Bone marrow (tissue), 2 donors: ENCODE results near the gene NMUR1.

Experiments used
- DNase-seq, 2 donors: peaks; one replicate each; lab custom pipeline; 2025; lab: John Stamatoyannopoulos, UW

The NMUR1 gene

DNA sequence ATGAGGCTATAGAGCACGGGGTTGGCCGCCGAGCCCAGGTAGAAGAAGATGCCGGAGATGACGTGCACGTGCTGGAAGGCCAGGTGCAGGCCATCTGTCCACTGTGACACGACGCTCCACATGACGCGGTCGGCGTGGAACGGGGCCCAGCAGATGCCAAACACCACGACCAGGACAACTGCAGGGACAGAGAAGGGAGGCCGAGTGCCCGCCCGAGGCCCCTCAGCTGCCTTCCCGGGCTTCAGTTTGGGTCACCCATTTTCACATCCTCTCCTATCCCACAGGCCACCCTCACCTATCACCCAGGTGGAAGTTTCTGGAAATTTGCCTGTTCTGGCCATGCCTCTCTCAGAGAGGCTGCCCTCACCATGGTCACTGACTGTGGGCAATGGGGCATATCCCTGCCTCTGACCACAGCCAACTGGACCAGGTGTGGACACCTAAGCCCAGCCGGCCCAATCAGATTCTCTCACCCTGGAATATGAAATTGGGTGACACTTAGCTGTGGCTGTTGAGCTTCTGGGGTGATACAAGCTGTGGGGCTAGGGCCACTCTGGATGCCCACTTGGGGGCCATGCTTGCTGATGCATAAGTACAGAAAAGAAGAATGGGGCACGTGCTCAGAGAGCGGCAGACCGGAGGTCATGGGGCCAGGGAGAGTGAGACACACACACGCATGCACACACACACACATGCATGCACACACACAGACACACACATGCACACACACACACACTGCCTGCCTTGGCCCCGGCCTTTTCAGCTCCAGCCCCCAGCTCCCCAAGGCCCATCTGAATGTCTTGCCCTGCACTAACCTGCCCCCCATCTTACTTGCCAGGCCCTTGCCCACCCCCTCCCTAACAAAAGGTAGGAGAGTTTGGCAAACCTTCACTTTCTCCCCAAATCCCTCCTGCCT lies 4.7 kb downstream of the NMUR1 start:
- DNase-seq, result no peak

- no peak for DNase-seq
Measured at GRCh38 chr2:231524477-231525247, 5.6 kb downstream of the NMUR1 start.

DNA sequence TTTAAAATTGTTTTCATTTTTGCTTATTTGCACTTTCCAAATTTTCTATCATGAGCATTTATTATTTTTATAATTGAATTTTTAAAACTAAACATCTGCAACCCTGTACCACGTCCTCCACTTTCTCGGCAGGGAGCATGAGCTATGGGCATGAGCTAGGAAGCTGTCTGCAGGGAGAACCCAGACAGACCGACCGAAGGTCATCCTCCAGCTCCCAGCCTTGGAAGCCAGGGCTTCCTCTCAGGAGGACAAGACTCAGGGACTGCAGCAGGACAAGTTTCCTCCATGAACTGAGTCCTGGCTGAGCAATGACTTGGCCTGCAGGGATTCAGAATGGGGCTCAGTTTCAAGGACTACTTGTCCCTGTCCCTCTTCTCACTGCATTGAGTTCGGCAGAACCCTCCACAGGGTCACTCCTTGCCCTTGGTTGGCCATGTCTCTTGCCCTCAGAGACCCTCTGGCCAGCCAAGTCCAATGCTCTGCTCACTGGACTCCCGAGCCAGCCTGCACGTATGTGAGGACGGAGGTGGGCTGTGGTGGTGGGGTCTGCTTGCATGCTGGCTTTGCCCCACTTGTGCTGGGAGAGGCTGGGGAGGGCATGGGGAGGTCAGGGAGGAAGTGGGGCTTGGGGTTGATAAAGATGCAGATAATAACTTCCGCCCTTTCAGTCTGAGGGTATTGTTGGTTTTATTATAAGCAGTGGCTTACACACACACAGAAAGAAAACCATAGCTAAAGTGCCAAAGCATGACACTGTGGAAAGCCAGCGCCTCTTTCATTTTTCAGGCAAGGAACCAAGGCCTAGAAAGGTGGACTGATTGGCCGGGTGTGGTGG lies 6.6 kb downstream of the NMUR1 start:
- no peak for DNase-seq

GRCh38 chr2:231522418-231523180 lies 7.6 kb downstream of the NMUR1 start:
- no peak for DNase-seq

GRCh38 chr2:231521443-231521842 lies 8.8 kb downstream of the NMUR1 start:
- DNase-seq, result no peak

- no peak for DNase-seq
Measured at GRCh38 chr2:231519975-231520555, 10.2 kb downstream of the NMUR1 start.

GRCh38 chr2:231518771-231519170 lies 11.5 kb downstream of the NMUR1 start:
- DNase-seq, result no peak

DNA sequence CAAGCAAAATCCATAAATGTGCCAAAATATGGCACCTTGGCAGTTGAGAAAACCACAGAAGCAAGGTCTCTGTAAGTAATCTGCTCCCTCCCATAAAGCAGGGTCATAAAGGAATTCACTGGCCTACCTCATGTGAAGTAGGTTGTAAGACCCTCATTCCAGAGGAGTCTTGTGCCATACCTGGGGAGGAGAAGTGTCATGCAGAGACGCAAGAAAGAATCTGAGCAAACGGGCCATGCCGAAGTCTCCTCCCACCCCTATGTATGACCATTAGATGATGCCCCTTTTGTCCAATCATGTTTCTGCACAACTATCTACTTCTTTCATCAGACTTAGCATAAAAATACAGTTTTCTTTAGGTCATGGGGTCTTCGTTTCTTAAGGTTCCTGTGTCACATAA lies 14.6 kb downstream of the NMUR1 start:
- no peak for DNase-seq

DNA sequence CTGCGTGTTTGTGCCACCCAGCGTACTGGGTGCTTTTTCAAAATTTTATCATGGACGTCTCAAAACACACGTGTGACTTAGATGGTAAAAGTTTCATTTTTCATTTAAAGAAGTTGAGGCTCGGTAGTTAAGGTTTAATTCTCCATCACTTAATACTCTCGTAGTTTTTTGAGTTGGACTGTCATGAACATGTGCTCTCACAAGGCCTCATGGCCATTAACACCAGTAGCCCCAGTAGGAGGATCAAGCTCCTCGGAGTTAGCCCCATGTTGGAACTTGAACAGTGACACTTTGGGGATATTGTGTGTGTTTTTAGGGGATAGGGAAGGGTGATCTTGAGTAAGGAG lies 15.3 kb downstream of the NMUR1 start:
- no peak for DNase-seq

DNA sequence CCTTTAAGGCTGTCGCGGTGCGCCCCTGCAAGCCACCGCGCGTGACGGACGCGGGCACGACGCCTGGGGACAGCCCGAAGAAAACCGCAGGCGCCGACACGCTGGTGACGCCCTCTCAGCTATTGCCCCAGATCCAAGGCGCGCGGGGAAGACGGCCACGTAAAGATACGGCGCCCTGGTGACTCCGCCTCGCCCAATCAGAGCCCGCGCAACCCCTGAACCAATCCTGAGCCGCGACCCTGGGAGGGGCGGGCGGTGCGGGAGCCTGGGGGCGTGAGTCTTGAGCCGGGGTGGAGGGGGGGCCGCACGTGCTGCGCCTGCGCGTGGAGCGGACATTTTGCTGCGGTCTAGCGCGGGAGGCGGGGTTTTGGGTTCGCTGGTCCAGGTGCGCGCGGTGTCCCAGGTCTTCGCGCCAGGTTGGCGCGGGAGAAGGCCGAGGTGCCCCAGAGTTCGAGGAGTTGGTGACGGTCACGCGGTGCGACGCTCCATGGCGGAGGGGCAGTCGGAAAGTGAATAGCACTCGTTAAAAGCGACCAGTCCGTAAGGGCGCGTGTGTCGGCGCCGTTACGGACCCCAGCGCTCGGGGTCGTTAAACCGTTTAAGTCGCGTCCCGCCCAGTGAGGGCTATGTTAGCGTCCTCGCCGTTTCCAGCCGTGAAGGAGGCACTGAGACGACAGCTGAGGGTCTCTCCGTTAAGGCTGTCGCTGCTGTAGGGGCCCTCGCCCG lies 15.9 kb downstream of the NMUR1 start:
- DNase-seq, result peak; percentile 89 to 96

GRCh38 chr2:231513746-231514224 lies 16.5 kb downstream of the NMUR1 start:
- no peak for DNase-seq

GRCh38 chr2:231512222-231512621 lies 18.0 kb downstream of the NMUR1 start:
- no peak for DNase-seq

DNA sequence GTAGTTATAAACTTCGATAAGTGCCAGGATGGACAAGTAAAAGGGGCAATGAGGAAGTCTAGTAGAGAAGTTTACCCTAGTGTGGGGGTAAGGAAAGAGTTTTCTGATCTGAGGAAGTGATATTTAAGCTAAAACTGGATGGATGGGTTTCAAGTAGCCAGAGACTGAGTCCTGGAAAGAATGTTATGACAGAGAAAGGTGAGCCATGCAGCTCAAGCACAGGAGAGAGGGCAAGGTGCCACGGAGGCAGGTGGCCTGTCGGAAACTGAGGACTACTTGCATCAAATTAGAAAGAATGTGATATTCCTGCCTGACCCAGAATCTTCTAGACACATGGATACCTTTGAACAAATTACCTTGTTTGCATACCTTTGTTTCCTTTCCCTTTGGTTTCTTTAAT lies 26.5 kb downstream of the NMUR1 start:
- DNase-seq, result no peak

- no peak for DNase-seq
Measured at GRCh38 chr2:231502596-231502995, 27.6 kb downstream of the NMUR1 start.

- no peak for DNase-seq
Measured at GRCh38 chr2:231497651-231498050, 32.6 kb downstream of the NMUR1 start.

DNA sequence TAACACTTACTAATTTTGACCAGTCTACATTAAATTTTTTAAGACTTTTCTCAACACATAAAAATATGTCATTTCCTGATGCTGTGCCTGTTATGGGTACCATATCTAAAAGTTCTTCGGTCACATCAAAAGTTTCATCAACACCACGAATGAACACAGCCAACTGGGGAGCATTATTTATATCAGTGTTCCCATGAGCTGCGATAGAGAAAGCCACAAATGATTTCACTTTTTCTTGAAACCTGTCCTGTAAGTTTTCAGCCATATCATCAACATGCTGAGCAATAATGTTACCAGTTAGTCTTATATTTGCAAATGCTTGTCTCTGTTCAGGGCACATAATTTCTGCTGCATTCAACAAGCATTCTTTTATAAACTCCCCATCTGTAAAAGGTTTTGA lies 35.6 kb downstream of the NMUR1 start:
- no peak for DNase-seq

GRCh38 chr2:231490801-231491200 lies 39.4 kb downstream of the NMUR1 start:
- no peak for DNase-seq

DNA sequence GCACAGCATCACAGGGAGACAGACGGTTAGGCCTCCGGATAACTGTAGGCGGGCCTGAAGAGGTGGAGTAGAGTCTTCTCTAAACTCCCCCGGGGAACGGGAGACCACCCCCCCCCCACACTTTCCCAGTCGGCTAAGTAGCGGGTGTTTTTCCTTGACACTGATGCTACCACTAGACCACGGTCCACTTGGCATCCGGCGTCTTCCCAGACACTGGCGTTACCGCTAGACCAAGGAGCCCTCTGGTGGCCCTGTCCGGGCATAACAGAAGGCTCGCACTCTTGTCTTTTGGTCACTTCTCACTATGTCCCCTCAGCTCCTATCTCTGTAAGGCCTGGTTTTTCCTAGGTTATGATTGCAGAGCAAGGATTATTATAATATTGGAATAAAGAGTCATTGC lies 40.3 kb downstream of the NMUR1 start:
- DNase-seq, result no peak

DNA sequence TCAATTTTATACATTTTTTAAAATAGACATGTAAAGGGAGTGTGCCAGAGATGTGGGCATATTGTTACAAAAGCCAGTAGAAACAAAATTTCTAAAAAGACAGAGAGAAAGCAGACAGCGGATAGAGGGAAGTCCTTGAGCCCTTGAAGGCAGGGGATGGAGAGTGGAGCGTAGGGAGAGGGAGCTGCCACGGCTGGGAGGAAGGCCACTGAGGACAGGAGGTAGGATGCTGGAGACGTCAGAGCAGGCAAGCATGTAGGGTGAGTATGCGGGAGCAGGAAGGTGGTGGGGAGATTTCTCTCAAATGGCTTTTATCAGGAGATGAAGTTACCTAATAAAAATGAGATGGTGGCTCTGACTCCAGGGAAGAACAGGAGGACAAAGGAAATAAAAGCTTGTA lies 41.9 kb downstream of the NMUR1 start:
- no peak for DNase-seq

- no peak for DNase-seq
Measured at GRCh38 chr2:231486851-231487596, 43.2 kb downstream of the NMUR1 start.
